HG03354 (cell line): ENCODE measurements around the gene MCC.
"Not testable (repeated sequence)": the region's sequence is repeated elsewhere in the genome, so short reads cannot be mapped to it uniquely, and the experiment has no call there.

Experiments
- ATAC-seq: cut with Tn5 transposase; IDR thresholded peaks from one replicate; pipeline ENCODE4 v1.9.1; 2021; ENCODE audit warnings: mild to moderate bottlenecking; ENCODE audit not compliant: unreplicated experiment, poor library complexity, severe bottlenecking

The MCC gene

DNA sequence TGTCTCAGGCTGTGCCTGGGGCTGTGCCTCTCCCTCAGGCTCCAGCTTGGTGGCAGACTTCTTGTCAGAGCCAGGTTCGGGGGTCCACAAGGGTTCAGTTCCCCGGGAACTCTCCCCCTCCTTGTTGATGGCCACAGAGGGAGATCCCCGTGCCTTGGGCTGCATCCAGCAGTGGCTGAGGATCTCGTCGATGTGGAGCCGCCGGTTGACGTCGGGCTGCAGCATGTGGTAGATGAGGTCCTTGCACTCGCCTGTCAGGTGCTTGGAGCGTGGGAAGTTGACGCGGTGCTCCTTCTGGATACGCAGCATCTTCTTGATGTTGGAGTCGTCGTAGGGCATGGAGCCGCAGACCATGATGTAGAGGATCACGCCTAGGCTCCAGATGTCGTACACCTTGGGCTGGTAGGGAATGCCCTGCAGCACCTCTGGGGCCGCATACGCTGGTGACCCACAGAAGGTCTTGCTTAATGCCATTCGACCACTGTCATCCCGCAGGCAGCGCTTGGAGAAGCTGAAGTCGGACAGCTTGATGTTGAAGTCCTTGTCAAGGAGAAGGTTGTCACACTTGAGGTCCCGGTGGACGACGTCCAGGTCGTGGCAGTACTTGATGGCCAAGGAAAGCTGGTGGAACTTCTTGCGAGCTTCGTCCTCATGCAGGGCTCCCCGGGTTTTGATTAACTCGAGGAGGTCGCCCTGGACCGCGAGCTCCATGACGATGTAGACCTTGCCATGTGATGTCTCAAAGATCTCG, 54.2 kb downstream of the MCC start:
- ATAC-seq: no peak

- ATAC-seq: no peak
Observed at GRCh38 chr5:113433071-113433470, 55.2 kb downstream of the MCC start.

DNA sequence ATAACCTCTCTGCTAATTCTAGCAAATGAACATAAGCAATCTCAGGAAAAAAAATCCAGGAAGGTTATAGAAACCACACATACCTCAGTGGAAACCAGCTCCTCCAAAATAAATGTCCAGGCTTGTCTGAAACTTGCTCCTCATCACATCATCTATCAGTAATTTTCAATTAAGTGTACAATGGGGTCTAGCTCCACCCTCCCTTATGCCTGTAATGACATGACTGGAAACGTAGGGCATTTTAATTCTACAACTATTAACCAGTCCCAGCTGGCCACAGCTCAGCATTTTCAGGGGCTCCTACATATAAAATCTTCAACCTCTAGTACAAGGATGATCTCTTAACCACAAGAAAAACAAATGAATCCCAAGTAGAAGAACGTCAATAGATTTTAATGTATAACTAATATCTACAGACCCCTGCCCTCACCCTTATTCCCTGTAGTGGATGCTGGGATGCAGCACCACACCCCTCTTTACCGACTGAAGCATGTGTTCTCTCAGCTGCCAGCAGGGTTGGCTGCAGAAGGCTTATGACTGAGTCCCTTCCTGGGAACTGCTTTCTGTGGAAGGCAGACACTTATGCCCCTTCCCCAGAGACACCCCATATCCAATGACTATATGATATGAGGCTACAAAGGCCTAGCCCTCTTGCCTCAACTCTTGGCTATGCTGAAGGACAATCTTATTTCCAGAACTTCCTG, 60.2 kb downstream of the MCC start:
- ATAC-seq: no peak

GRCh38 chr5:113425909-113426308, 62.3 kb downstream of the MCC start:
- no peak for ATAC-seq

DNA sequence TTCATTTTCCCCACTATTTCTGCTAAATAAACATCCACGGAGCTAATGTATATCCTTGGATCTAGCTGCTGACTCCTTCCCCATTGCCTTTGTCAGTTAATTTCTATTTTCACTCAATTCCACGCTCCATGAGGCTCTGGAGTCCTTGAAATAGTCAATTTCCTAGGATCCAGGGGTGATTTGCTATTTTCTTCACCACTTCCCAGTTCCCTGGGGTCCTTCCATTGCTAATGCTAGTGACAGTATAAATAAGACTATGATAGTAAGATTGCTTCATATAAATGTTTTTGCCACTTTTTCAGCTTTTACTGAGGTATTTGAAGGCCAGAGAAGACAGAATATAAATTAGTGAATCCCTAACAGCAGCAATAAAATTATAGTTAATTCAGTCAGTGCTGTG, 66.6 kb downstream of the MCC start:
- no peak for ATAC-seq

DNA sequence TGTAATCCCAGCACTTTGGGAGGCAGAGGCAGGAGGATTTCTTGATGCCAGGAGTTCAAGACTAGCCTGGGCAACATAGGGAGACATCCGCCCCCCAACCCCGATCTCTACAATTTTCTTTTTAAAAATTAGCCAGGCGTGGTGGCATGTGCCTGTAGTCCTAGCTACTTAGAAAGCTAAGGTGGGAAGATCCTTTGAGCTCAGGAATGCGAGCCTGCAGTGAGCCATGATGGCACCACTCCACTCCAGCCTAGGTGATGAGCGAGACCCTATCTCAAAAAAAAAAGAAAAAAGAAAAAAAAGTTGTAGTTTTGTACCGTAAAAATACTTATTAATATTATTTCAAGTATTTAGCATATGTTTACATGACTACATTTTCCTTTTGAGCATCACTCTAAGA, 82.7 kb downstream of the MCC start:
- ATAC-seq: no peak

- no peak for ATAC-seq
Observed at GRCh38 chr5:113404269-113404668, 84.0 kb downstream of the MCC start.

- ATAC-seq: not testable (repeated sequence)
Observed at GRCh38 chr5:113397986-113398385, 90.3 kb downstream of the MCC start.

DNA sequence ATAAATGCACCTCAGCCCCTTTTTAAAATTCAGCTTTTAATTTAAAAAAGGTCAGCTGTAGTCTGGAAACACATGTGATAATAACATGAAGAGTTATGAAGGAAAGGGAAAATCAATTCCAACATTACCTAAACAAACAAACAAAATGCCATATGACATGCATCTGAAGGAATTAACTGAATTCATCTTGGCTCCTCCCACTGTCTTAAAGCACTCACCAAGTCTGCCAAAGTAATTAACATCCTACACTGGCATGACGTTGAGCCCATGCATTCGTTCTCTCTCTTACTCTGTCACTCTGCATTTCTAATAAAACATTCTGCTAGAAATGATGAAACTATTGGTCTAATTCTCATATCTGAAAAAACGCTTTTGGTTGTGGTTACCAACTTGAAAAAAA, 91.2 kb downstream of the MCC start:
- no peak for ATAC-seq

DNA sequence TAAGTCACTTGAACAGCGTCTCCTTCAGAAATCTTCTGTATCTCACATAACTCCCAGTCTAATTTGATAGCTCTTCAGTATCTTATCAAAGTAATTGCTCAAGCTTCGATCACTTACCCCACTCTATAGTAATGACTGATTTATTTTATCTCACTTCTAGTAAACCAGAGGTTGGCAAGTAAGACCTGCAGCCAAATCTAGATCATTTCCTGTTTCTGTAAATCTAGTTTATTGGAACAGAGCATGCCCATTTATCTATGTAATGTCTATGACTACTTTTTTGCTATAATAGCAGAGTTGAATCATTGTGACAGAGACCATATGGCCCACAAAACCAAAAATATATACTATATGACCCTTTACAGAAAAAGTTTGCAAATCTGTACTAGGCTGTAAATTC, 93.6 kb downstream of the MCC start:
- ATAC-seq: no peak

- no peak for ATAC-seq
Observed at GRCh38 chr5:113390224-113390623, 98.0 kb downstream of the MCC start.

GRCh38 chr5:113389116-113389515, 99.1 kb downstream of the MCC start:
- no peak for ATAC-seq

DNA sequence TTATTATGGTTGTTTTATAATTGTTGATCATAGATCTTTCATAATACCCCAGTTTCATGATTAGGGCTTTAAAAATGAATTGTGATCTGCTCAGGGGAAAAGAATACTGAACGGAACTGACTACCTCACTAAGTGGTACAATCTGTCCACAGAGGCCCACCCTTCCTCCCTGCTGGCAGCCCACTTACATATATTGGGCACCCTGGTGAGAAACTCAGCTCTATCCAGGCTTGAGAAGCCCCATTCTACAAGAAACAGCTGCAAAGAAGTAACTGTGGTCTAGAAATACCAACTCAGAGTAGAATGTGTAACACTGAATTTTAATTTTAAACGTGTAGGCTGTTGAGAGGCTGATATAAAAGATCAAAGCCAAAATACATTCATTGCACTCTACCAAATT, 100.4 kb downstream of the MCC start:
- ATAC-seq: no peak

- ATAC-seq: no peak
Observed at GRCh38 chr5:113384782-113385285, 103.4 kb downstream of the MCC start.

DNA sequence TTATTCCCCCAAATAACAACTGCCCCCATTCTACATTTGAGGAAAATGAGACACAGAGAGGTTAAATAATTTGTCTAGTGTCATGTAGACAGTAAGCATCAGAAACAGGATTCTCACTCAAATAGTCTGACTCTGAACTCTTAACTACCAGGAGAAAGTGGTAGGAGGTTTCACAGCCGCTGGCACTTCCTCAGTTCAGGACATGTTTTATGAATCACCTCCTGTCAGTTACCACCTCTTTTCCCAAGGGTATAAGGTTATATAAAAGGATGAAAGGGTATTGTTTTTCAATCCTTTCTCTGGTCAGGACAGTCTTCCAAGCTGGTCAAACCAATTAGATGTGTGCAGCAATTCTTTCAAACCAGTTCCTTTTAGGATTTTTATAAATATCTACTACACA, 105.5 kb downstream of the MCC start:
- ATAC-seq: no peak

- ATAC-seq: no peak
Observed at GRCh38 chr5:113381791-113382190, 106.5 kb downstream of the MCC start.

GRCh38 chr5:113380807-113381326, 107.4 kb downstream of the MCC start:
- no peak for ATAC-seq

DNA sequence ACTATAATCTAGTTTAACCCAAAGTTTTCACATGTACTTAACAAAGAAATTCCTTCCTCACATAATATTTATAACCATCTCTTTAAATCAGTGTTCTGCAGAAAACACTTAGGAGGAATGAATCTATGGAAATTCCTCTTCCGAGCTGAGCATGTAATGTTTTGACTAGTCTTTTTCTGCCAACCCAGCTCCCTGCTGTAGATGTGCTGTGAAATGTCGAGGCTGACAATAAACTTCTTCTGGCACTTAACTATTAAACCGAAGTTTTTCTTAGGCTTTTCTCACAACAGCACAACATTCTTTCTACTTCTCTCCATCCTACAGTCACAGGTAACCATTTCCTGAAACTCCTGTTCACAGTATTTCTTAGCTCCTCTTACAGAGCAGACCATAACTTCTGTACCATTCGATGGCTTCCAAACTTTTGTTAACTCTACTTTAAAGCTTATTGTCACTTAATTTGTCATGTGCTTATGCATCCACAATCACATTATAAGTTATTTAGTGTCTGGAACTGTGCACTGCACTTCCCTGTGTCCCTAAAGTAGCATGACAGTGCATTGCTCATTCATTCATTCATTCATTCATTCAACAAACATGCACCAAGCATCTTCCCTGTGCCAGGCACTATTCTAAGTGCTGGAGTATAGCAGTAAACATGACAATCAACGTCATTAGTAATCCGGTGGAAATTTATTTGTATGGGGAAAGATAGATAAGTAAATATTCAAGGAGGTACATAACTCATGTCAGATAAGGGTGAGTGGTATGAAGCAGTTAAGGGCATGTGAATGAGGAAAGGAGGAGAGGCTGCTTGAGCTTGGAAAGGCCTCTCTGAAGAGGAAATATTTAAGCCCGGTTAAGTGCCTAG, 108.1 kb downstream of the MCC start:
- no peak for ATAC-seq

- ATAC-seq: peak; percentile 84
Observed at GRCh38 chr5:113378959-113379541, 109.2 kb downstream of the MCC start.

DNA sequence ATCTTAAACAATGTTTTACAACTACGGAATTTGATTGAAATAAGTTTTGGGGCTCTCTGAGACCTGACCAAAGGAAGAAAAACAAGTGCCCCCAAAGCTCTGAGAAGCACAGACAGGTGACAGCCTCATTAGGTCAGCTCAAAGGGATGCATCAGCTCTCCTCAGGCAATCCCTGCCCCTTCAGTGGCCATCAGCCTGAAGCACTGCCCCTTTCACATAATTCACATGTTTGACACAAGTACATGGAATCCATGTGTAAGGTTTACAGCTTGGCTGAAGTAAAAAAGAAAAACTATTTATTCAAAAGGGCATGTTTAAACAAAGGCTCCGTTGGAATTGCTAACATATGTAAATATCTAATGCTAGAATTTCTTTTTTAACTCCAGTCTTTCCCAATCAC, 109.7 kb downstream of the MCC start:
- no peak for ATAC-seq
